Neural crest cell (in vitro differentiated cells): ENCODE results near the gene PLA2G4A. TPM values are rescaled to one million over a fixed set of nuclear protein-coding genes. Genes with fewer than 3 reads are reported as not detected.
A peak's percentile ranks its signal among the peaks of the same experiment; 100 is the strongest.

Experiments
- DNase-seq: peaks from one replicate; pipeline ENCODE4 v3.0.0; 2021; ENCODE audit warnings: low read depth, mixed read lengths, low spot score
- H3K27ac Mint-ChIP-seq: one replicate; pipeline ENCODE4 v1.8.0; 2021; ENCODE audit warnings: mild to moderate bottlenecking, mixed read lengths; ENCODE audit not compliant: unreplicated experiment
- H3K27me3 Mint-ChIP-seq: 2 replicates; pipeline ENCODE4 v1.8.0; 2021; ENCODE audit warnings: low read depth, mild to moderate bottlenecking, mixed read lengths
- H3K36me3 Mint-ChIP-seq: 2 replicates; pipeline ENCODE4 v1.8.0; 2021; ENCODE audit warnings: low read depth, mild to moderate bottlenecking, mixed read lengths
- H3K4me1 Mint-ChIP-seq: 2 replicates; pipeline ENCODE4 v1.8.0; 2021; ENCODE audit warnings: mixed read lengths
- H3K4me3 Mint-ChIP-seq: one replicate; pipeline ENCODE4 v1.8.0; 2021; ENCODE audit warnings: mild to moderate bottlenecking, mixed read lengths
- H3K9me3 Mint-ChIP-seq: 2 replicates; pipeline ENCODE4 v1.8.0; 2021; ENCODE audit warnings: mixed read lengths
- total RNA-seq: library from RNA; stranded (reverse); gene quantifications from 2 replicates; pipeline ENCODE4 v1.2.1, GENCODE V29; 2021
- TF ChIP-seq, protein P1 (sequence below): fragments of 200-600 bp; sonication (generic); conservative IDR thresholded peaks from 2 replicates; pipeline ENCODE4 v1.5.0; 2021; ENCODE audit warnings: antibody characterized with exemption, mild to moderate bottlenecking

Gene PLA2G4A
- total RNA-seq, 1 donor from 2014 or later, result 4.5 TPM

DNA sequence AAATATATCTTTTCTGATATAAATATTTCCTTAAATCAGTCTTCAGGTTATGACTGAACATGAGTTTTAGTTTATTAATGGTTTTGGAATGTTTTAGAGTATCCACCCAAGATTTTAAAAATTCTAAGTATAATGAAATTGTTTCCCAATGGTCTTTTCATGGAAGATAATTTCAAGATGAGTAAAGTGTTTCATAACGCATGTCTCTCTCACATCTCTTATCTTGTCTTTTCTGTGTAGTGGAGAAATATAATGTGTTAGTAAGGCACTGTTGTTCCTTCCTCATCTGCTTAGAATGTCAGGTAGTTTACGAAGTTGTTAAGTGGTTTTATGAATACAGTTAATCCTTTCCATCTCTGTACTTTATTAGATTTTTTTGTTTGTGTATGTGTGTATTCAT is 49.6 kb downstream of the PLA2G4A start:
- H3K9me3 Mint-ChIP-seq, result peaks cover 4% of the 10 kb centered on the region
- H3K4me3 Mint-ChIP-seq, result no peak overlapping the region
- peaks cover 43% of the 10 kb centered on the region for H3K4me1 Mint-ChIP-seq
- no peaks in the 10 kb centered on the region for H3K36me3 Mint-ChIP-seq
- no peaks in the 10 kb centered on the region for H3K27me3 Mint-ChIP-seq
- no peak overlapping the region for H3K27ac Mint-ChIP-seq
- DNase-seq, result no peak
- TF ChIP-seq, protein P1, sequence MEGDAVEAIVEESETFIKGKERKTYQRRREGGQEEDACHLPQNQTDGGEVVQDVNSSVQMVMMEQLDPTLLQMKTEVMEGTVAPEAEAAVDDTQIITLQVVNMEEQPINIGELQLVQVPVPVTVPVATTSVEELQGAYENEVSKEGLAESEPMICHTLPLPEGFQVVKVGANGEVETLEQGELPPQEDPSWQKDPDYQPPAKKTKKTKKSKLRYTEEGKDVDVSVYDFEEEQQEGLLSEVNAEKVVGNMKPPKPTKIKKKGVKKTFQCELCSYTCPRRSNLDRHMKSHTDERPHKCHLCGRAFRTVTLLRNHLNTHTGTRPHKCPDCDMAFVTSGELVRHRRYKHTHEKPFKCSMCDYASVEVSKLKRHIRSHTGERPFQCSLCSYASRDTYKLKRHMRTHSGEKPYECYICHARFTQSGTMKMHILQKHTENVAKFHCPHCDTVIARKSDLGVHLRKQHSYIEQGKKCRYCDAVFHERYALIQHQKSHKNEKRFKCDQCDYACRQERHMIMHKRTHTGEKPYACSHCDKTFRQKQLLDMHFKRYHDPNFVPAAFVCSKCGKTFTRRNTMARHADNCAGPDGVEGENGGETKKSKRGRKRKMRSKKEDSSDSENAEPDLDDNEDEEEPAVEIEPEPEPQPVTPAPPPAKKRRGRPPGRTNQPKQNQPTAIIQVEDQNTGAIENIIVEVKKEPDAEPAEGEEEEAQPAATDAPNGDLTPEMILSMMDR, result no peak

DNA sequence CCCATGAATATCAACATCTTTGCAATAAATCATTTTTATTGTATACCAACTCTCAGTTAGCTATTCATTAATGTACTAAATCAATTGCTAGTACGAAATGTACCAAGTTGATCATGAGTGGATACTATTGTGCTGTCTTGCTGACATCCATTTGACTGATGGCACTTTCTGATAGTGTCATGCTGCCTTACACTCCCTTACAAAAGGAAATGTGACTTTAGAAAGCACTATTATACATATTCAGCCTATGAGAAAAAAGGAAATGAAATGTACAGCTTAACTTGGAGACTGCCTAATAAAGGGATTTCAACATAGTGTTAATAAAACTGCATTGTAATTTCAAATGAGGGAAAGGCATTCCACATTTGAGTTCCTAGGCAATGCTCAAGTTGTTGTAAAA is 52.2 kb downstream of the PLA2G4A start:
- TF ChIP-seq, protein P1, result no peak
- H3K4me1 Mint-ChIP-seq, result peaks cover 26% of the 10 kb centered on the region
- H3K4me3 Mint-ChIP-seq, result peak overlapping the region; percentile 3
- H3K36me3 Mint-ChIP-seq, result no peaks in the 10 kb centered on the region
- DNase-seq, result no peak
- no peaks in the 10 kb centered on the region for H3K27me3 Mint-ChIP-seq
- peaks cover 4% of the 10 kb centered on the region for H3K9me3 Mint-ChIP-seq
- peak overlapping the region; percentile 73 for H3K27ac Mint-ChIP-seq

DNA sequence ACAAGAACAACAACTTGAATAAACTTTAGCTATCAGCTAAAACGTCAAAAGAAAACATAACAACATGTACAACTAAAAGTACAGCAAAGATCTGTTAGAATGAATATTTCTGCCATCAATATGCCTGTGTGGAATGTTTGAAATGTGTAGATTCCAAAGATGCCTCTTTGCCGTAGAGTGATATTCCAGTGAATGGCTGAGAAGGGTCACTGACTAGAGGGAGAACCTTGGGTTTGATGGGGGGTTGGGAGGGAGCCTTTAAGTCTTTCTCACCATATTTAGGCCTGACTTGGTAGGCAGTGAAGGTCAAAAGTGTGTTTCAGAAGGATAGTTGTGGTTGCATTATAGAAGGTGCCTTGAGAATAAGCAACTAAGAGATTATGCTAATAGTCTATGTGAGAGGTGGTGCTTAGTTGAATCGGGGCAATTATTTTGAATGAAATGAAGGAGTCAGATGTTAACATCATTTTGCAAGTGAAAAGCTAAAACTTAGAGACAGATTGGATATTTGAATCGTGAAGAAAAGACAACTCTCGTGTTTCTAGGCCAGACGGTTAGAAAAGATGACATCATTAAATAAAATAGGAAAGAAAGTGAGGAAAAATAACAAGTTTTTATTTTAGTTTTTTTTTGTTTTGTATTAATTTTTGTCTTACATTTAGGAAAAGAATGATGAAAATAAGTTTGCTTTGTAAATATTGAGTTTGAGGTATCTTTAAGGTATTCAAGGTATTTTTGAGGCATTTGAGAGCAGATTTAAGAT is 53.8 kb downstream of the PLA2G4A start:
- TF ChIP-seq, protein P1, result no peak
- Mint-ChIP-seq H3K27me3 (no peaks in the 10 kb centered on the region), H3K4me3 (no peak overlapping the region), H3K4me1 (peaks cover 26% of the 10 kb centered on the region), H3K9me3 (peaks cover 4% of the 10 kb centered on the region), H3K36me3 (peaks cover 4% of the 10 kb centered on the region), H3K27ac (no peak overlapping the region)
- no peak for DNase-seq

DNA sequence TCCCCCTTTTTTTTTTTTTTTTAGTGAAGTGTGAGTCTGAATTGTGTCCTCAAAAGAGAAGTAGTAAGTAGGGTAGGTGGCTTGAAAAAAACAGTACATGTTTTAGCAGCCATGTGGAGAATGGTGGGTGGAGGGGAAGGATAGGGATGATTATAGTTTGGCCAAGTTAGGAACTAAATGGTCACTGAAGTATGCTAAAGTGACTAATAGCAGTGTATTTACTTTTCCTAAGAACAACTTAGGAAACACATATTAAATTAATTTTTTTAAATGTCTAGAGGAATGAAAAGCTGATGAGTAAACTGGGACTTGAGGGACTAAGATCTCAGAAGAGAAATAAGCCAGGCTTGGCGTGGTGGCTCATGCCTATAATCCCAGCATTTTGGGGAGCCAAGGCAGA is 55.5 kb downstream of the PLA2G4A start:
- Mint-ChIP-seq H3K4me1 (peaks cover 26% of the 10 kb centered on the region), H3K36me3 (peaks cover 4% of the 10 kb centered on the region), H3K9me3 (peaks cover 4% of the 10 kb centered on the region), H3K27me3 (no peaks in the 10 kb centered on the region), H3K27ac (no peak overlapping the region), H3K4me3 (no peak overlapping the region)
- DNase-seq, result no peak
- TF ChIP-seq, protein P1, result no peak

DNA sequence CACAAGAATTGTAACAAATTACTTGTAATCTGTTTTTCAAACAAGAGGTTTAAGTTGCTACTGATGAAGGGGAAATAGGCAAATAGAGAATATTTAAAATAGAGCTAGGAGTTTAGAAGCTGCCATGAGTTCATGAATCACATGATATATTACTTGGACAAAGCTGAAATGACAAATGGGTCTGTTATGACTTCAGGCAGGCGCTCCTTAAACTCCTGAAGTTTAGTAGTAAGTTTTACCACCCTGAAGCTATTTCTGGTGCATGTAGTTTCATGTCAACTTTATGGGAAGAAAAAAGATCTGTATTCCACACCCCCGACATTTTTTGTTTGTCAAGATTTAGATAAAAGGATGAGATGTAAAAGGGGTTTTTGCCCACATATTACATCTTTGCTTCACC is 58.5 kb downstream of the PLA2G4A start:
- TF ChIP-seq, protein P1, result no peak
- H3K4me3 Mint-ChIP-seq, result no peak overlapping the region
- H3K4me1 Mint-ChIP-seq, result peaks cover 4% of the 10 kb centered on the region
- no peak overlapping the region for H3K27ac Mint-ChIP-seq
- no peaks in the 10 kb centered on the region for H3K27me3 Mint-ChIP-seq
- peaks cover 4% of the 10 kb centered on the region for H3K36me3 Mint-ChIP-seq
- peaks cover 6% of the 10 kb centered on the region for H3K9me3 Mint-ChIP-seq
- no peak for DNase-seq
